ENCODE results near the gene TTLL11. TPM values are rescaled to one million over a fixed set of nuclear protein-coding genes. Genes with fewer than 3 reads are reported as not detected.

Gene TTLL11
- total RNA-seq, 4 donors from 2014 or later = 7.2 to 12.1 (median 9.9) TPM

DNA sequence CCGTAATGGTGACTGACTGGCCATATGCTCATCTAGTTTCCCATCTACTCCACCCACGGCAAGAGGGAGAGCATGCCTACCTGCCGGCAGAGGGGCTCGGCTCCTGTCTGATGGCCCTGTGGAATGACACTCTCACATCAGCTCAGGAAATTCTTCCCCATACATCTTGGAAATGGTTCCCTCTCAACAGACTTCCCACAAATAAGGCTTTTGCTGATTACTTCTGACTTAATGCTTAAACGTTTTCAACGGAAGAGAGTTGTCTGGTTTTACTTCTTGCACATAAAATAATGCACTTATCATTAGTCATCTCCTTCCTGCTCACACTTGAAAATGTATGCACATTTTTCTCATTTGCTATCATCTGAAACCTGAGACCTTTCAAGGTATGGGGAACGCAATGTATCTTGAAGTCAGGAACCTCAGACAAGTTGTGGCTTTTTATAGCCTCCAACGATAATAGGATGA, 129.5 kb downstream of the TTLL11 start:
- no peak for DNase-seq (ENCODE audit: low spot score in 2 of 2)

GRCh38 chr9:121962421-121962820, 130.7 kb downstream of the TTLL11 start:
- Histone ChIP-seq H3K27me3 (no peaks in the 10 kb centered on the region), H3K4me3 (no peak overlapping the region), H3K9me3 (no peaks in the 10 kb centered on the region), H3K27ac (no peak overlapping the region), H3K4me1 (no peaks in the 10 kb centered on the region), H3K36me3 (no peaks in the 10 kb centered on the region)
- no peak for DNase-seq (ENCODE audit: low spot score in 2 of 2)
- TF ChIP-seq, protein P1, sequence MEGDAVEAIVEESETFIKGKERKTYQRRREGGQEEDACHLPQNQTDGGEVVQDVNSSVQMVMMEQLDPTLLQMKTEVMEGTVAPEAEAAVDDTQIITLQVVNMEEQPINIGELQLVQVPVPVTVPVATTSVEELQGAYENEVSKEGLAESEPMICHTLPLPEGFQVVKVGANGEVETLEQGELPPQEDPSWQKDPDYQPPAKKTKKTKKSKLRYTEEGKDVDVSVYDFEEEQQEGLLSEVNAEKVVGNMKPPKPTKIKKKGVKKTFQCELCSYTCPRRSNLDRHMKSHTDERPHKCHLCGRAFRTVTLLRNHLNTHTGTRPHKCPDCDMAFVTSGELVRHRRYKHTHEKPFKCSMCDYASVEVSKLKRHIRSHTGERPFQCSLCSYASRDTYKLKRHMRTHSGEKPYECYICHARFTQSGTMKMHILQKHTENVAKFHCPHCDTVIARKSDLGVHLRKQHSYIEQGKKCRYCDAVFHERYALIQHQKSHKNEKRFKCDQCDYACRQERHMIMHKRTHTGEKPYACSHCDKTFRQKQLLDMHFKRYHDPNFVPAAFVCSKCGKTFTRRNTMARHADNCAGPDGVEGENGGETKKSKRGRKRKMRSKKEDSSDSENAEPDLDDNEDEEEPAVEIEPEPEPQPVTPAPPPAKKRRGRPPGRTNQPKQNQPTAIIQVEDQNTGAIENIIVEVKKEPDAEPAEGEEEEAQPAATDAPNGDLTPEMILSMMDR (IDR thresholded peaks at IDR 0.05) = no peak
- TF ChIP-seq POLR2AphosphoS5 (IDR thresholded peaks at IDR 0.05) (no peak), EP300 (IDR thresholded peaks at IDR 0.05) (no peak), POLR2A (IDR thresholded peaks at IDR 0.05) (no peak)
- 95% methylated on average over 1 of the region's 1 CpG for WGBS

More for the DNA sequence above, 129.5 kb downstream of the TTLL11 start:
- H3K4me1 ChIP-seq = no peaks in the 10 kb centered on the region
- WGBS = 64% methylated on average over 8 of the region's 8 CpGs
- H3K4me3 ChIP-seq = no peak overlapping the region
- no peaks in the 10 kb centered on the region for H3K27me3 ChIP-seq
- H3K9me3 ChIP-seq = no peaks in the 10 kb centered on the region
- H3K36me3 ChIP-seq = no peaks in the 10 kb centered on the region
- no peak overlapping the region for H3K27ac ChIP-seq
- TF ChIP-seq, protein P1 (IDR thresholded peaks at IDR 0.05) = no peak
- TF ChIP-seq EP300 (IDR thresholded peaks at IDR 0.05) (no peak), POLR2A (IDR thresholded peaks at IDR 0.05) (no peak), POLR2AphosphoS5 (IDR thresholded peaks at IDR 0.05) (no peak)

- Histone ChIP-seq H3K9me3 (no peaks in the 10 kb centered on the region), H3K36me3 (no peaks in the 10 kb centered on the region), H3K4me3 (no peak overlapping the region), H3K4me1 (no peaks in the 10 kb centered on the region), H3K27me3 (no peaks in the 10 kb centered on the region), H3K27ac (no peak overlapping the region)
- DNase-seq (ENCODE audit: low spot score in 2 of 2) = no peak
- WGBS = 90% methylated on average over 7 of the region's 7 CpGs
- TF ChIP-seq POLR2AphosphoS5 (IDR thresholded peaks at IDR 0.05) = no peak
- TF ChIP-seq POLR2A (IDR thresholded peaks at IDR 0.05) = no peak
- TF ChIP-seq, protein P1 (IDR thresholded peaks at IDR 0.05) = no peak
- TF ChIP-seq EP300 (IDR thresholded peaks at IDR 0.05) = no peak
These were observed 132.4 kb downstream of the TTLL11 start for GRCh38 chr9:121960665-121961064.

GRCh38 chr9:121958530-121958929, 134.6 kb downstream of the TTLL11 start:
- no peak overlapping the region for H3K4me3 ChIP-seq
- H3K27ac ChIP-seq = no peak overlapping the region
- H3K27me3 ChIP-seq = no peaks in the 10 kb centered on the region
- 84% methylated on average over 4 of the region's 4 CpGs for WGBS
- H3K9me3 ChIP-seq = no peaks in the 10 kb centered on the region
- H3K36me3 ChIP-seq = no peaks in the 10 kb centered on the region
- DNase-seq (ENCODE audit: low spot score in 2 of 2) = no peak
- peaks cover 6% of the 10 kb centered on the region for H3K4me1 ChIP-seq
- TF ChIP-seq EP300 (IDR thresholded peaks at IDR 0.05) = no peak
- TF ChIP-seq POLR2A (IDR thresholded peaks at IDR 0.05) = no peak
- no peak for TF ChIP-seq POLR2AphosphoS5 (IDR thresholded peaks at IDR 0.05)
- TF ChIP-seq, protein P1 (IDR thresholded peaks at IDR 0.05) = no peak

- H3K4me1 ChIP-seq = peaks cover 6% of the 10 kb centered on the region
- no peaks in the 10 kb centered on the region for H3K36me3 ChIP-seq
- 74% methylated on average over 5 of the region's 6 CpGs for WGBS
- H3K27me3 ChIP-seq = no peaks in the 10 kb centered on the region
- no peak for TF ChIP-seq POLR2AphosphoS5 (IDR thresholded peaks at IDR 0.05)
- TF ChIP-seq, protein P1 (IDR thresholded peaks at IDR 0.05) = no peak
- TF ChIP-seq POLR2A (IDR thresholded peaks at IDR 0.05) = no peak
- TF ChIP-seq EP300 (IDR thresholded peaks at IDR 0.05) = no peak
- H3K9me3 ChIP-seq = no peaks in the 10 kb centered on the region
- H3K27ac ChIP-seq = no peak overlapping the region
- no peak overlapping the region for H3K4me3 ChIP-seq
- no peak for DNase-seq (ENCODE audit: low spot score in 2 of 2)
These were observed 136.3 kb downstream of the TTLL11 start for GRCh38 chr9:121956808-121957207.

Measured in suprapubic skin (tissue), 4 donors.